Chondrocyte (in vitro differentiated cells): Measurements from ENCODE around the gene CCDC77. TPM values are rescaled to one million over a fixed set of nuclear protein-coding genes. Genes with fewer than 3 reads are reported as not detected.
A peak's percentile ranks its signal among the peaks of the same experiment; 100 is the strongest.

Experiments used
- DNase-seq: peaks from one replicate; pipeline ENCODE4 v3.0.0; 2021; ENCODE audit warnings: mixed read lengths, low spot score
- H3K27ac Mint-ChIP-seq: one replicate; pipeline ENCODE4 v1.8.0; 2021; ENCODE audit warnings: mild to moderate bottlenecking, moderate library complexity, mixed read lengths; ENCODE audit not compliant: unreplicated experiment
- H3K27me3 Mint-ChIP-seq: 2 replicates; pipeline ENCODE4 v1.8.0; 2021; ENCODE audit warnings: low read depth, mixed read lengths
- H3K36me3 Mint-ChIP-seq: 2 replicates; pipeline ENCODE4 v1.8.0; 2021; ENCODE audit warnings: low read depth, mixed read lengths
- H3K4me1 Mint-ChIP-seq: 2 replicates; pipeline ENCODE4 v1.8.0; 2021; ENCODE audit warnings: low read depth, mild to moderate bottlenecking, mixed read lengths
- H3K4me3 Mint-ChIP-seq: one replicate; pipeline ENCODE4 v1.8.0; 2021; ENCODE audit warnings: mild to moderate bottlenecking, moderate library complexity, mixed read lengths; ENCODE audit not compliant: unreplicated experiment
- H3K9me3 Mint-ChIP-seq: 2 replicates; pipeline ENCODE4 v1.8.0; 2021; ENCODE audit warnings: low read depth, mixed read lengths
- CTCF ChIP-seq: fragments of 200-600 bp; sonication (generic); IDR thresholded peaks from 2 replicates; pipeline ENCODE4 v1.5.0; 2021; ENCODE audit warnings: antibody characterized with exemption, mild to moderate bottlenecking, moderate library complexity
- total RNA-seq: library from RNA; stranded (reverse); gene quantifications from 3 replicates; pipeline ENCODE4 v1.2.1, GENCODE V29; 2021

Gene CCDC77
- total RNA-seq, 1 donor from 2014 or later: 4.9 TPM

- no peak for TF ChIP-seq CTCF
- no peaks in the 10 kb centered on the region for H3K9me3 Mint-ChIP-seq
Observed at GRCh38 chr12:455821-456220, 54.4 kb downstream of the CCDC77 start.

GRCh38 chr12:457676-458075 is 56.2 kb downstream of the CCDC77 start:
- no peak overlapping the region for H3K4me3 Mint-ChIP-seq
- no peaks in the 10 kb centered on the region for H3K36me3 Mint-ChIP-seq

More at GRCh38 chr12:455821-456220, 54.4 kb downstream of the CCDC77 start:
- peaks cover 22% of the 10 kb centered on the region for H3K27me3 Mint-ChIP-seq
- H3K27ac Mint-ChIP-seq: no peak overlapping the region
- H3K4me1 Mint-ChIP-seq: peaks cover 4% of the 10 kb centered on the region
- no peaks in the 10 kb centered on the region for H3K36me3 Mint-ChIP-seq
- no peak for DNase-seq
- no peak overlapping the region for H3K4me3 Mint-ChIP-seq

GRCh38 chr12:459050-459429 is 57.6 kb downstream of the CCDC77 start:
- Mint-ChIP-seq H3K27ac (peak overlapping the region; percentile 28), H3K4me1 (peaks cover 15% of the 10 kb centered on the region), H3K36me3 (no peaks in the 10 kb centered on the region), H3K27me3 (peaks cover 23% of the 10 kb centered on the region), H3K9me3 (no peaks in the 10 kb centered on the region), H3K4me3 (peak overlapping the region; percentile 64)
- DNase-seq: no peak
- TF ChIP-seq CTCF: no peak

More at GRCh38 chr12:457676-458075, 56.2 kb downstream of the CCDC77 start:
- Mint-ChIP-seq H3K9me3 (no peaks in the 10 kb centered on the region), H3K27ac (no peak overlapping the region), H3K27me3 (peaks cover 23% of the 10 kb centered on the region), H3K4me1 (peaks cover 13% of the 10 kb centered on the region)
- no peak for TF ChIP-seq CTCF
- no peak for DNase-seq

GRCh38 chr12:459430-460258 is 58.2 kb downstream of the CCDC77 start, which contains the start of gene B4GALNT3:
Gene B4GALNT3, plus strand, starts transcription at chr12:459939. Its CDS starts 438 bp downstream, at chr12:460377.
- H3K9me3 Mint-ChIP-seq: no peaks in the 10 kb centered on the region

More at GRCh38 chr12:459430-460258, 58.2 kb downstream of the CCDC77 start, which contains the start of gene B4GALNT3:
- peak within 1 kb of the TSS; percentile 75 for H3K4me3 Mint-ChIP-seq
- H3K27me3 Mint-ChIP-seq: peaks cover 23% of the 10 kb centered on the region
- H3K36me3 Mint-ChIP-seq: no peaks in the 10 kb centered on the region
- no peak for DNase-seq
- TF ChIP-seq CTCF: no peak
- peaks cover 18% of the 10 kb centered on the region for H3K4me1 Mint-ChIP-seq
- peak within 1 kb of the TSS; percentile 28 for H3K27ac Mint-ChIP-seq
